ENCODE measurements around the gene GPR27.

- TF ChIP-seq CTCF (optimal IDR thresholded peaks at IDR 0.05 in 1 of 3, IDR thresholded peaks at IDR 0.05 in 1 of 3, conservative IDR thresholded peaks at IDR 0.05 in 1 of 3; ENCODE audit: extremely low read depth in 1 of 3, insufficient read depth in 2 of 3, low read length in 3 of 3), result no peak
- TF ChIP-seq EZH2 (IDR thresholded peaks at IDR 0.05; ENCODE audit: low read length), result no peak
These were observed 26.8 kb downstream of the GPR27 start for GRCh38 chr3:71780430-71780829.
